Transverse colon (tissue), 4 donors: ENCODE measurements around the gene SHMT1.

Source experiments
- CTCF ChIP-seq, 5 experiments: fragments of 200-600 bp in 3 of 5; fragments of 450-650 bp in 2 of 5; sonication (generic) in 3 of 5; IDR thresholded peaks; 1 replicate in 2 of 5; 2 replicates in 3 of 5; pipeline ENCODE4 v1.5.1; 2016 to 2017; ENCODE audit warnings: antibody characterized with exemption in 5 of 5, inconsistent platforms in 3 of 5, mild to moderate bottlenecking in 2 of 5, moderate library complexity in 1 of 5
- POLR2AphosphoS5 ChIP-seq, 3 donors: sonication (generic); formaldehyde crosslinking; IDR thresholded peaks; one replicate each; pipeline ENCODE4 v1.6.1; 2016; ENCODE audit warnings: antibody characterized with exemption in 3 of 3

- no peak for TF ChIP-seq POLR2AphosphoS5 (IDR thresholded peaks at IDR 0.05)
- TF ChIP-seq CTCF (IDR thresholded peaks at IDR 0.05): no peak
Measured at GRCh38 chr17:18332909-18333489, 30.4 kb downstream of the SHMT1 start.
